Activated CD4-positive, alpha-beta T cell treated with anti-CD3 and anti-CD28 coated beads, Interleukin-2, Interleukin-4, amounts not matched to agents 100 ng/mL and 50 ng/mL, durations not matched to agents 16 hours and 8 hours (primary cell): ENCODE measurements around the gene BEND5.

Source experiments
- DNase-seq: peaks from one replicate; pipeline ENCODE4 v3.0.0-alpha.2; 2020; ENCODE audit warnings: low spot score

BEND5 gene

GRCh38 chr1:48679859-48680258 is 96.8 kb downstream of the BEND5 start:
- no peak for DNase-seq

- DNase-seq, result no peak
Measured at GRCh38 chr1:48678710-48679505, 97.8 kb downstream of the BEND5 start.
